Neuronal stem cell (in vitro differentiated cells): Measurements from ENCODE around the gene STAT6.

Experiments used
- DNase-seq: peaks from one replicate; pipeline ENCODE4 v3.0.0-alpha.2; 2013; ENCODE audit warnings: low spot score
- H2AFZ ChIP-seq: one replicate; pipeline ENCODE4 v1.6.1; 2013; ENCODE audit warnings: mild to moderate bottlenecking, low read length, inconsistent platforms
- H2AK5ac ChIP-seq: 2 replicates; pipeline ENCODE4 v1.6.1; 2013; ENCODE audit warnings: low read depth, mild to moderate bottlenecking, inconsistent platforms, low read length, moderate library complexity, mixed read lengths
- H2BK120ac ChIP-seq: 2 replicates; pipeline ENCODE4 v1.6.1; 2013; ENCODE audit warnings: low read depth, mild to moderate bottlenecking, inconsistent platforms, low read length, moderate library complexity, mixed read lengths
- H2BK12ac ChIP-seq: one replicate; pipeline ENCODE4 v1.6.1; 2013; ENCODE audit warnings: low read length, inconsistent platforms
- H2BK15ac ChIP-seq: 2 replicates; pipeline ENCODE4 v1.6.1; 2013; ENCODE audit warnings: mild to moderate bottlenecking, low read length, inconsistent platforms, mixed read lengths
- H2BK5ac ChIP-seq: one replicate; pipeline ENCODE4 v1.6.1; 2013; ENCODE audit warnings: inconsistent platforms, mild to moderate bottlenecking, low read length, moderate library complexity
- H3K14ac ChIP-seq: one replicate; pipeline ENCODE4 v1.6.1; 2013; ENCODE audit warnings: low read length, inconsistent platforms
- H3K18ac ChIP-seq: 2 replicates; pipeline ENCODE4 v1.6.1; 2013; ENCODE audit warnings: low read length, inconsistent platforms
- H3K23ac ChIP-seq: 2 replicates; pipeline ENCODE4 v1.6.1; 2013; ENCODE audit warnings: low read depth, mild to moderate bottlenecking, mixed read lengths, low read length, inconsistent platforms; ENCODE audit not compliant: poor library complexity
- H3K27ac ChIP-seq: replicated peaks from 3 replicates; pipeline ENCODE4 v1.5.1; 2013; ENCODE audit warnings: low read length, inconsistent platforms
- H3K27me3 ChIP-seq, 3 experiments: 2 replicates each; pipeline ENCODE4 v1.6.1; 2013; ENCODE audit warnings: low read length in 3 of 3, mild to moderate bottlenecking in 2 of 3, inconsistent platforms in 1 of 3, low read depth in 1 of 3, mixed read lengths in 1 of 3, moderate library complexity in 1 of 3; ENCODE audit not compliant: control insufficient read depth in 3 of 3, insufficient read depth in 3 of 3
- H3K36me3 ChIP-seq, 2 donors: replicated peaks in 1 of 2; 2 replicates each; pipeline ENCODE4 v1.6.1; 2013; ENCODE audit warnings: low read length in 2 of 2; ENCODE audit not compliant: control insufficient read depth in 2 of 2, insufficient read depth in 2 of 2
- H3K4ac ChIP-seq: 2 replicates; pipeline ENCODE4 v1.6.1; 2013; ENCODE audit warnings: inconsistent platforms, mild to moderate bottlenecking, low read length, moderate library complexity
- H3K4me1 ChIP-seq, 2 donors: 1 replicate in 1 of 2; 2 replicates in 1 of 2; pipeline ENCODE4 v1.6.1; 2013; ENCODE audit warnings: low read length in 2 of 2, low read depth in 1 of 2; ENCODE audit not compliant: control insufficient read depth in 2 of 2, insufficient read depth in 1 of 2
- H3K4me2 ChIP-seq: one replicate; pipeline ENCODE4 v1.6.1; 2013; ENCODE audit warnings: mild to moderate bottlenecking, low read length, inconsistent platforms; ENCODE audit not compliant: insufficient read depth, poor library complexity, severe bottlenecking
- H3K4me3 ChIP-seq, 2 donors: 2 replicates each; pipeline ENCODE4 v1.5.1; 2013; ENCODE audit warnings: low read length in 2 of 2, mild to moderate bottlenecking in 2 of 2, inconsistent platforms in 1 of 2, moderate library complexity in 1 of 2
- H3K79me1 ChIP-seq: one replicate; pipeline ENCODE4 v1.6.1; 2013; ENCODE audit warnings: low read depth, mild to moderate bottlenecking, inconsistent platforms, low read length, moderate library complexity
- H3K9ac ChIP-seq: one replicate; pipeline ENCODE4 v1.6.1; 2013; ENCODE audit warnings: mild to moderate bottlenecking, low read depth, low read length, inconsistent platforms; ENCODE audit not compliant: poor library complexity
- H3K9me3 ChIP-seq, 2 donors: replicated peaks in 1 of 2; 2 replicates each; pipeline versions ENCODE3 to v1.6.1; 2013; ENCODE audit warnings: low read length in 2 of 2, mild to moderate bottlenecking in 2 of 2, inconsistent platforms in 1 of 2, low read depth in 1 of 2, mixed read lengths in 1 of 2, moderate library complexity in 1 of 2; ENCODE audit not compliant: control insufficient read depth in 2 of 2, insufficient read depth in 1 of 2
- H4K8ac ChIP-seq: one replicate; pipeline ENCODE4 v1.6.1; 2013; ENCODE audit warnings: low read depth, mild to moderate bottlenecking, inconsistent platforms, low read length, moderate library complexity
- H4K91ac ChIP-seq: one replicate; pipeline ENCODE4 v1.6.1; 2013; ENCODE audit warnings: low read length, low read depth, mild to moderate bottlenecking, inconsistent platforms; ENCODE audit not compliant: poor library complexity
- WGBS, 2 donors: extraction: QIAGEN DNeasy Blood & Tissue Kit; methylation state at CpG; one replicate each; pipeline ENCODE4 v1.1.7; 2013; ENCODE audit warnings: missing lambda C conversion rate in 2 of 2, mixed read lengths in 1 of 2; ENCODE audit not compliant: insufficient read length in 2 of 2, insufficient replicate concordance in 1 of 2; ENCODE audit errors: extremely low coverage in 2 of 2; 5-methylcytosine and 5-hydroxymethylcytosine counted together

Gene STAT6

DNA sequence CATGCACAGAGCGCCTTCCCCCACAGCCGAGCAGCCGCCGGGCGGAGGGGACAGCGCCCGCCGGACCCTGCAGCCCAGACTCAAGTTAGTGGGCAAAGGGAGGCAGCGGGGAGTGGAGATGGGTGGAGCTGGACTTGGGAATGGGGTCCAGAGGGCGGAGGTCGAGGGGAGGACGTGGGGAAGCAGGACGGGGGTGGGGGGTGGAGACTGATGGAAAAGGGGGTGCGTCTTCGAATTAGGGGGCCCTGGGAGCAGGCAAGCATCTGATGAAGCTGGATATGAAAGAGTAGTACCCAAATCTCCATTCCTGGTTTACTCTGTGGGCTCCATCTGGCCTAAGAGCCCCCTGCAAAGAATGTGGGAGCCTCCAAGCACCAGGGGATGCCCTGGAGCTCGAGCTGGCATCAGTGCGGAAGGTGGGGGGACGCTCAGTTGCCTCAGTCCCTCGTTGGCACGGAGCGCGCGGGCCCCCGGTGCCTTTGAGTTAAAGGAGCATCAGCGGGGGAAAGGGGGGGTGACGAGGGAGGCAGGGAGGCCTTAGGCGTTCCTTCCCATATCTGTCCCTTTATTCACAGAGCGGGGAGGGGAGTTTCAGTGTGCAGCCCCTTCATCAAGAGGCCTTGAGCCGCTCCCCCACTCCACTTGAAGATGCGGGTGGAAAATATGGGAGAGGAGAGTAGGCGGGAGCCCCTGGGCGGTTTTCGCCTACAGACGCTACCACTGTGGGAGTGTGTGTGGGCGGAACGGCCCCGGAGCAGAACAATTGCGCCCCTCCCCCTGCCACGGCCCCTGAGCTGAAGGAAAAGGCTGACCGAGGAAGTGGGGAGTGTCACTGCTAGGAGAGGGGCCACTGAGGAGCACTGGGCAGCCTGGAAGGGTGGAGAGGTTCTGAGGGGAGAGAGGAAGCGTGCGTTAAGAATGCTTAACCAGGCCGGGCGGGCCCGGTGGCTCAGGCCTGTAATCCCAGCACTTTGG, 21.6 kb downstream of the STAT6 start:
- Histone ChIP-seq H3K18ac (peak overlapping the region; percentile 98), H4K91ac (peak overlapping the region; percentile 46), H2BK15ac (peak overlapping the region; percentile 85), H4K8ac (no peak overlapping the region), H3K27ac (peak overlapping the region; percentile 92), H3K27me3 (no peaks in the 10 kb centered on the region), H2BK5ac (peak overlapping the region; percentile 97), H3K4me3 (peak overlapping the region; percentile 92 to 99), H3K4me2 (peak overlapping the region; percentile 61), H3K23ac (peak overlapping the region; percentile 92), H2BK12ac (peak overlapping the region; percentile 44), H3K9me3 (no peaks in the 10 kb centered on the region), H3K36me3 (peaks cover 26 to 39% of the 10 kb centered on the region in 2 donors), H3K14ac (peak overlapping the region; percentile 86), H3K4ac (peak overlapping the region; percentile 4), H2AFZ (peak overlapping the region; percentile 70), H3K4me1 (peaks cover 34 to 36% of the 10 kb centered on the region in 2 donors), H2BK120ac (peak overlapping the region; percentile 88), H3K9ac (peak overlapping the region; percentile 99), H2AK5ac (peak overlapping the region; percentile 98), H3K79me1 (peaks cover 16% of the 10 kb centered on the region)
- WGBS, 2 donors: no CpG with 5 or more reads among the region's 45 CpGs
- DNase-seq: no peak

DNA sequence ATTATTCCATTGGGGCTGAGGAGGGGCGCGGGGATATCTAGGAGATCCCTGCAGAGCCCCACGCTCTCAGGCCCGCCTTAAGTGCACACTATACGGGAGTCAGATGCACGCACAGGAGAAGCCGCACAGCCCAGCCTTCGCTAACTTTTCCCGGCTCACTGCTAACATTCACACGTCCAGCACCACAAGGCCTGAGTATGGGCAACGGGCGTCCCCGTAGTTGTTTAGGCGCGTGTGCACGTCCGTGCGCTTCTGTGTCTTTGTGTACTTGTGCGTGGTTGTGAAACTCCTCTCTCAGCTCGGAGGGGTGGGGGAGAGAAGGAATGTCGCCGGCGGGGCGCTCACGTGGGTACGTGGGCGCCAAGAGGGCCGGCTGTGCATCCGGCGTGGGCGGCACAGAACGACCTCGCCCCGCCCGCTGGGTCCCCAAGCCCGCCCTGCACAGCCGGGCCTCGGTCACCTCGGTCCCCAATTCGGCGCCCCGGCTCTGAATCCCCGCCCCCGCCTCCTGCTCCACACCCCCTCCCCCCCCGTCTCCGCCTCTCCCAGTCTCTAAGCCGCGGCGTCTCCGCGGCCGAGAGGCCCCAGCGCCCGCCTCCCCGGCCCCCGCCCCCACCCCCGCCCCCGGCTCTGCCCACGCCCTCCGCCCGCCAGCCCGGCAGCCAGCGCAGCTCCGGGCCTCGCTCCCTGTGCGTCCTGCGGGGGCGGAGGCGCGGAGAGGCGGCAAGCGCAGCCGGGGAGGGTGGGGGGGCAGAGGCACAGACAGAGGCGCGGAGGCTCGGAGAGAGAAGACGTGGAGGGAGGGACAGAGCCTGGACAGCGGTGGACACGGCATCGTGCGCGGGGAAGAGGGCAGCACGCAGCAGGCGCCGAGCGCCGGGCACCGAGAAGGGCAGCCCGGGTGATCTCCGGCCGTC, 22.6 kb downstream of the STAT6 start, which contains the start of gene NAB2:
Gene NAB2 (plus strand): TSS at position 761 of the 917 bp plus-strand sequence. CDS start 158 bp downstream, outside the sequence.
- Histone ChIP-seq H2AFZ (peak within 1 kb of the TSS; percentile 75), H3K9ac (peak within 1 kb of the TSS; percentile 99), H3K18ac (peak within 1 kb of the TSS; percentile 98), H3K36me3 (peaks cover 22 to 33% of the 10 kb centered on the region in 2 donors), H3K4me3 (peak within 1 kb of the TSS; percentile 92 to 99), H2BK12ac (peak within 1 kb of the TSS; percentile 44), H3K14ac (peak within 1 kb of the TSS; percentile 86), H2BK120ac (peak within 1 kb of the TSS; percentile 88), H3K4me1 (peaks cover 28% of the 10 kb centered on the region in 2 donors), H2BK15ac (peak within 1 kb of the TSS; percentile 85), H2AK5ac (peak within 1 kb of the TSS; percentile 98), H4K91ac (peak within 1 kb of the TSS; percentile 87), H3K4me2 (peak within 1 kb of the TSS; percentile 91), H3K9me3 (no peaks in the 10 kb centered on the region), H4K8ac (no peak within 1 kb of the TSS), H3K23ac (peak within 1 kb of the TSS; percentile 92), H3K4ac (peak within 1 kb of the TSS; percentile 4), H2BK5ac (peak within 1 kb of the TSS; percentile 97), H3K27ac (peak within 1 kb of the TSS; percentile 96), H3K27me3 (no peaks in the 10 kb centered on the region), H3K79me1 (peaks cover 12% of the 10 kb centered on the region)
- no CpG with 5 or more reads among the region's 91 CpGs for WGBS, 2 donors
- DNase-seq: peak; percentile 91

DNA sequence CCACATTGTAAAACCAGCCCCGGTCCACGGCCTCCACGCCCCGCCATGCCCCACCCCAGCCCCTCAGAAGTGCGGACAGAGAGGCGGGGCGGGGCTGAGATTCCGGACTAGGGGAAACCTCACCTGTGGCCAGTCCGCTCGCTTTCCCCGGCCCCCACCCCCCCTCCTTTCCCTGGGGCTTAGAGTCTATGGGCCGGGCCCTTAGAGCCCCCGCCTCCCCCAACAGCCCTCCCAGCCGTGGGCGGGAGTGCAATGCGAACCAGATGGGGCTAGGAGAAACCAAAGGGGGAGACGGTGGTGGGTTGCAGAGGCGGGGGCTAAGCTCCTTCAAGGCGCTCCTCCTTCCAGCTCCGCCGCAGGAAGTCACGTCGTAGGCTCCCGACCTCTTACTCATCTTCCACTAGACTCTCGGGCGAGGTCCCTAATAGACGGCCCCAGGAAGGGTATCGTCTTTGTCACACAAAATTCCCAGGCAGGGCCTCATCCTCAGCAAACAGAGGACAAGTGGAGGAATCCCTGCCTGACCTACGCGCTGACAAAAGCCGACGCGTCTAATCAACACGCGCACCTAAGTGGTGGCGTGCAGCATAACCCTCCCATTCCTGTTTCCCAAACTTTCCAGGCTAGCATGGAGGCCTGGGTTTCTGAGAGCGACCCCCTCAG, 23.3 kb downstream of the STAT6 start:
- no peak overlapping the region for H3K4ac ChIP-seq
- H3K14ac ChIP-seq: peak overlapping the region; percentile 1
- DNase-seq: peak; percentile 94
- H3K9me3 ChIP-seq: no peaks in the 10 kb centered on the region
- no peaks in the 10 kb centered on the region for H3K27me3 ChIP-seq
- H2AK5ac ChIP-seq: peak overlapping the region; percentile 49
- peak overlapping the region; percentile 91 for H3K4me2 ChIP-seq
- peak overlapping the region; percentile 72 to 83 for H3K4me3 ChIP-seq
- peak overlapping the region; percentile 1 for H2BK15ac ChIP-seq
- peak overlapping the region; percentile 96 for H3K27ac ChIP-seq
- H3K79me1 ChIP-seq: peaks cover 8% of the 10 kb centered on the region
- no CpG with 5 or more reads among the region's 37 CpGs for WGBS, 2 donors
- H4K91ac ChIP-seq: peak overlapping the region; percentile 87
- H3K4me1 ChIP-seq: peaks cover 22 to 23% of the 10 kb centered on the region in 2 donors
- H2AFZ ChIP-seq: peak overlapping the region; percentile 75
- no peak overlapping the region for H4K8ac ChIP-seq
- H3K9ac ChIP-seq: peak overlapping the region; percentile 90
- H2BK120ac ChIP-seq: peak overlapping the region; percentile 99
- H2BK12ac ChIP-seq: peak overlapping the region; percentile 12
- no peak overlapping the region for H3K23ac ChIP-seq
- H3K18ac ChIP-seq: peak overlapping the region; percentile 98
- H3K36me3 ChIP-seq: peaks cover 19 to 25% of the 10 kb centered on the region in 2 donors
- peak overlapping the region; percentile 98 for H2BK5ac ChIP-seq
